HG03575 (cell line): Measurements from ENCODE around the gene SLC35B4.

Source experiments
- ATAC-seq: cut with Tn5 transposase; IDR thresholded peaks from one replicate; pipeline ENCODE4 v1.9.1; 2021; ENCODE audit not compliant: unreplicated experiment, insufficient number of reproducible peaks, low FRiP score; ENCODE audit errors: extremely low read depth

The SLC35B4 gene

DNA sequence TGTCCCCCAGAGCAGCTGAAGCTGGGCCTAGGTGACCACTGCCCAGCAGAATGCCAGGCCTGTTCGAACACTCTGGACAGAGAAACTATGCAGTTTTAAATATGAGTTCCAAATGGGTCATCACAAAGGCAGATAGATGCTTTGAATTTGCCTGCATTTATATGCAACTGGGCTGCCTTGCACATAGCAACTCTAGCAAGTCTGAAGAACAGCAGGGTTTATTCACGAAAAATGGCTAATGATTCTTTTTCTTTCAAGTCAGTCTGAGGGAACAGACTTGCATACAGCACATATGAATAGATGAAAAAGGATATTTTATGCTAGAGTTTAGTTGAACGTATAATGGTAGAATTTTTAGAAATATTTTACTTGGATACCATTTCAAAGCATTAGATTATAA, 68.5 kb downstream of the SLC35B4 start:
- ATAC-seq, result no peak

DNA sequence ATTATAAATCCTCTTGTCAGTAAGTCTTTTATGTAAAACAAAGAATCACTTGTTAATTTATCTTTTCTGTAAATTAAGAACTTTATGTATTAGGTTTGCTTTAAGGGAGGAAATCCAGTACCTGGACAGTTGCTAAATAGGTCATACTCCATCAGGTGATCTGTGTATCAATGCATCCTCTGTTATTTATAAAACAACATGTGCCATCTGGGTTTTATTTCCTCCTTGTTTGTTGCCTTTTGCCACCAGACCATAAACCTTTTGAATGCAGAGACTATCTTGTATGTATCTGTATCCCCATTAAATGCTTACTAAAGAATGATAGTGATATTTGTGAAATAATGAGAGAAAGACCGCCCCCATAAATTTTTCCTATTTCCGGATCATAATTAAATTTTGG, 70.0 kb downstream of the SLC35B4 start:
- no peak for ATAC-seq

DNA sequence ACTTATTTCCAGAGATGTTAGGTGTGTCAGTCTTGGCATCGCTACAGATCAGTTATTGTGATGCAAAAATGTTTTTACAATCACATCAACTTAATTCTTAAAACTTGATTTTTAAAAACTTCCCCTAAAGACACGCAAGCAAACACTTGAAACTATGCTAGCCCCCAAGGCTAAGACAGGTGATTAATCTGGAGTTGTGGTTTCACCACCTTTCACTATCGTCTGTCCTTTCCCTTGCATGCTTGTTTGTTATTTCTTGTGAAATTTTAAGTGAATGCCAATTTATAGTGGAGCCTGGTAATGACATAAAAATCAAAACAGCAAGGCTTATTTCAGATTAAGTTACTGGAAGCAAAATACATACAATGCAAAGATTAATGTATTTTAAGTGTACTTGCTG, 70.4 kb downstream of the SLC35B4 start:
- ATAC-seq, result no peak

DNA sequence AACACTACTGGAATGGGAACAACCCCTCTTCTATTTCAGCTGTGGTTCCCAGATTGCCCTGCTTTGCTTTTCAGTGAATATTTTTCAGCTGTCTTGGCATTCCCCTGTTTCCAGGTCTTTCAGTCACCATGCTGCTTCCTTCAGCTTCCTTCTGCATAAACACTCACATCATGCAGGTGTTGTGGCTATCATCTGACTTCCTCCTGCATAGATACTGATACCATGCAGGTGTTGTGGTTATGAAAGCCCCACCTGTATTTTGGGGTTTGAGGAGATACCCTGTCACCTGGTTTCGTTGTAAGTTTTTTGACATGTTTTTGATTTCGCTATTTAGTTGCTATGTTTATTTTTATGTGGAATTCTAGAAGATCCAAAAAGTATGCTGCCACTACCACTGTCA, 71.5 kb downstream of the SLC35B4 start:
- ATAC-seq, result no peak
